HG03066 (cell line): Measurements from ENCODE around the gene KLHL5.
A peak's percentile ranks its signal among the peaks of the same experiment; 100 is the strongest.

Source experiments
- ATAC-seq: cut with Tn5 transposase; IDR thresholded peaks from one replicate; pipeline ENCODE4 v1.9.1; 2021; ENCODE audit warnings: low read depth; ENCODE audit not compliant: unreplicated experiment

The KLHL5 gene

DNA sequence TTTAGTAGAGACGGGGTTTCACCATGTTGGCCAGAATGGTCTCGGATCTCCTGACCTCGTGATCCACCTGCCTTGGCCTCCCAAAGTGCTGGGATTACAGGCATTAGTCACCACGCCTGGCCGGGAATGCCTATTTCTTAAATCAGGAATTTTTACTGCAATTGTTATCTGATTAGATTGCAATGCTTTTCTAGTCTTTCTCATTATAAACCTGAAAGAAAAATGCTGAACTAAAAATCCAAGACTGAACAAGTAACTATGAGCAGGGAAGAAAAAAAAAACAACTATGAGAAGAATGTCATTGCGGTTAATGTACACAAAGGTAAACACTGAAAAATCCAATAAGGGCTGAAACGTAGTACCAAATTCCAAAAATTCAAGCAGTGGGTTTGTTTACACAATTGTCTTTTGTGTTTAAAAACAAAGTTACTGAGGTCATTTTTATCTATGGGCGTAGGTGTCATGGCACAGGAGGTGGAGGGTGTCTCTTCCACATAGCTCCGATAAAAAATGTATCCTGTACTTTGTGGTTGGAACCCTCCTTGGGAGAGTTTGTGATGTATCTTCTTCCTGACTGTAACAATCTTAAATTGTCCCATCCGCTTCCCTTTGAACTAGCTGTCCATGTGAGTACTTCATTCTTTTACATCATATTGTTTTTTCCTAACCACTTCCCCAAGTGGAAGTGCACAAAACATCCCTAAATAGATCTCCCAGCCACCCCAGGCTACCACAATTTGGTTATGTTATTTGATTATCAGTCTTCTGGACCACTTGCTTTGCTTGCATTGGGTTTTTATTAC lies 18.8 kb upstream of the KLHL5 start:
- no peak for ATAC-seq

DNA sequence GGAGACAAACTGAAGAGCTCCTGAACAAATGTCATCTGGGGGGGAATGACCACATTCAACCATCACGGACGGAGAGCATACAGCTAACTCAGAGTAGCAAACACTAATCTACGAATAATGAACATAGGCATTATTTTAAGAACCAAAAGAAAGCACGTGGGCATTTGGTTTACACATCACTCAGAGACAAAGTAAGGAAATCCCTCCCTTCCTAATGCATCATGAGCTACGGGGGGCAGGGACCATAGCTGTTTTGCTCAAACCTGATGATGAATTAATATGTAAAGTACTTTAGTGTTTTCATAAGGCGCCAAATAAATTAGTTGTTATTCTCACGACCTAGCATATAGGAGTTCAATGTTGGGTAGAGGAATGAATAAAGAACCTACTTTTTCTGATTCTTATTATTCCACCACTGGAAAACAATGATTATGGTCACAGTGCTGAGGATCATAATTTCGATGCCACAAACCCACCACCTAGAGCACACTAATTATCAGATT lies 18.1 kb upstream of the KLHL5 start:
- no peak for ATAC-seq

DNA sequence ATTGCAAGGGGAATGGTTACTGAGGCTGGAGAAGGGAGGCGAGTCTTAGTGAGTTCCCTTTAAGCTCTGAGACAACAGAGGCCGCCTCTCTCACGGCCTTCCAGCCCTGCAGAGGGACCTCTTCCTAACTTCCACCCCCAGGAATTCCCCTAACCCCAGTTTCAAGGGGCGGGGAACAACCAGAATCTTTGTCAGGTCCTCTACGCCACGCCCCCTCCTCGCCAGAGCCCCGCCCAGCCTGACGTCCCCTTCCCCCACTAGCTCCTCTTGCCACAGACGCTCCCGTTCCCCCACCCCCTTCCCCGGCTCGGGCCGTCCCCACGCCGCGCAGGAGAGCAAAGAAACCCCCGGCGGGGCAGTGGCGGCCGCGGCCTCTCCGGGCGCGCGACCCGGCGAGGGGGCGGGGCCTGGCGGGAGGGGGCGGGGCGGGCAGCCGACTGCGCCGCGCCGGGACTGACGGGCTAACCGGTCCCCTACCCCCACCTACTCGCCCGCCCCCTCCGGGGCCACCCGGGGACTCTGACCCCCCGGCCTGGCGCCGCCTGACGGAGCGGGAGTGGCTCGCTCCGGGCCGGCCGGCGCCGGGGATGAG lies 17.6 kb upstream of the KLHL5 start:
- peak; percentile 67 for ATAC-seq

DNA sequence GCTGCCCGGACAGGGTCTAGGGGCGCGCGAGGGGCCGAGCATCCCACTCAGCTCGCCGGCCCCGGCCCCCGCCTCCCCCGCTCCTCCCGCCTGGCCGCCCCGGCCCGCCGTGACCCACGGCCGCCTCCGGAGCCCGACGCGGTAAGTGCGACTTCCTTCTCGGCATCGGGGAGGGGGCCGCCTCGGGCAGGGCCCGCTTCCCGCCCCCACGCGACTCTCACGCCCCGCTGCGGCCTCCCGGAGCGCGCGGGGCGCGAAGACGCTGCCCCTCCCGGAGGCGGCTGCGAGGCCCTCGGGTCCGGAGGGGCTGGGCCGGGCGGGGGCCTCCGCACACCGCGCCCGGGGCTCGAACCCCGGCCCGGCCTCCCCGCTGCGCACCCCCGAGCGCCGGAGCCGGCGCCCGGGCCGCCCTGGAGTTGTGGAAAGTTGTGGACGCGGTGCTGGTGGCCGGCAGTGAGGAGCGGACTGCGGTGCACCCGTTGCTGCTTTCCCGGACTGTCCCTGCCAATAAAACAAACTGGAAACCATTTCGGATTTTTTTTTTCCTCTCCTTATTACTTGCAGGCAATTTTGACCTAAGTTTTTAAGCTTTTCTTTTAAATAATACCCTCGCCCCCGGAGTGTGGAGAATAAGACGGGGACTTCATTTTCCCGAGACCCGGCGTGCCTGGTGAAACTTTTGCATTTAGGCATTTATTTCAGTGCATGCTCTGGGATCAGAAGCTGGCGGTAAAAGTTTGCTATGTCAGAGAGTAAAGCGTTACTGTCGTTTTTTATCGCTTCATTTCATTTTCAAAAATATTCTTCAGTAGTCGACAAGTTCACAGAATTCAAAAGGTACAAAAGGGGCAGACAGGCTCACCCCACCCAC lies 16.8 kb upstream of the KLHL5 start:
- ATAC-seq, result peak; percentile 21

DNA sequence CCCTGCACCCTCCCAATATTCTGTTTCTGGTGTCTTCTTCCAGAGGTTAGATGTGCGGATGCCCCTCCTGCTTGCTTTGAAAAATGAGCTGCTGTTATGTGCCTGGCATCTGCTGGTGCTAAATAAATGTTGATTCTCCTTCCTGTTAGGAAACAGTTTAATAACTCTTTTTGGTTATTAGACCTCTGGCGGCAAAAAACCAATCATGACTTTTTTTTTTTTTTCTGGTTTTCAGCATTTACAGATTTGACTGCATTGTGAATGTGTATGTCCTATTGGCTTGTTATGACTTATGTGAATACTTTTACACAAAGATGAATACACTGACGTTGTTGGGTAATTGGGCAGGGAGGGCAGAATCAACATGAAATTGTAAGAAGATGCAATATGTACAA lies 16.2 kb upstream of the KLHL5 start:
- no peak for ATAC-seq

DNA sequence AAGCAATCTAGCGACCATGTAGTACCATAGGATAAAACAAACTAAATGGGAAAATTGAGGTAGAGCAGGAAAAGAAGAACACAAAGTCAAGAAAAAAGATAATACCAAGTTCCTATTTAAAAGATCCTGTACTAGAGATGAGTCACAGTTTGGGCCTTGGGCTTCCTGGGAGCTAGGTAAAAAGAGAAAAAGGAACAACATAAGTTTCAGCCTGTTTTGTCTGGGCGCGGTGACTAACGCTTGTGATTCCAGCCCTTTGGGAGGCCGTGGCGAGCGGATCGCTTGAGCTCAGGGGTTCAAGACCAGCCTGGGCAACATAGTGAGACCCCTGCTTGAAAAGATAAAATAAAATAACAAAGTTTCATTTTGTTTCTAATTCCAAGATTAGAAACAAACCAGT lies 15.8 kb upstream of the KLHL5 start:
- ATAC-seq, result no peak

DNA sequence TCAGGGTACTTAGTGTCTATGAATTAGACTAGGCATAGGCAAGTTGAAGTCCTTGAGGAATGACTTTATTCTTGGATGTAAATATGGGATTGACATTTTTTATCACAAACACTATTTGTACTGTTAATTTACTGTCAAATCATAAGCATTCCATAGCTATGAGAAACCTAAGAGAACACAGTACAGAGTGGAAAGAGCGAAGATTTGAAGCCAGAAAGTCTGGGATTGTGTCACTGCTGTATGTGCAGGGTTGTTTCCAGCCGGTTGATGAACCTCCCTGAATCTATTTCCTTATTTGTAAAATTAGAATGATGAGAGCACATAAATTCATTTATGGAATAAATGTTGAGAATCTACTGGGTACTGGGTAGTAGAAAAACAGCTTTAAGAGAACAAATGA lies 14.4 kb upstream of the KLHL5 start:
- ATAC-seq, result no peak

DNA sequence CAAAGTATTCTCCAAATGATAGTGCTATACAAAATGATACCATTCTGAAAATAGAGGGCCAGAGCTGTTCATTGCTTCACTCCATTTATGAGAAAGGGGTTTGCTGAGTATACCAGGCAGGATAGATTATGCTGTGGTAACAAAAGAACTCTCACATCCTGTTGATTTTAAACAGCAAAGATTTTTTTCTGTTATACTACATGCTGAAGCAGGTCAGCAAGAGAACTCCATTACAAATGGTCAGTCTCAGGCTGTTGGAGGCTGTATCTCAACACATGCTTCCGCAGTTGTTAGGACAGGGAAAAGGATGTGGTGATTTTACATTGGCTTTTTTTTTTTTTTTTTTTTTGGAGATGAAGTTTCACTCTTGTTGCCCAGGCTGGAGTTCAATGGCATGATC lies 13.7 kb upstream of the KLHL5 start:
- no peak for ATAC-seq

DNA sequence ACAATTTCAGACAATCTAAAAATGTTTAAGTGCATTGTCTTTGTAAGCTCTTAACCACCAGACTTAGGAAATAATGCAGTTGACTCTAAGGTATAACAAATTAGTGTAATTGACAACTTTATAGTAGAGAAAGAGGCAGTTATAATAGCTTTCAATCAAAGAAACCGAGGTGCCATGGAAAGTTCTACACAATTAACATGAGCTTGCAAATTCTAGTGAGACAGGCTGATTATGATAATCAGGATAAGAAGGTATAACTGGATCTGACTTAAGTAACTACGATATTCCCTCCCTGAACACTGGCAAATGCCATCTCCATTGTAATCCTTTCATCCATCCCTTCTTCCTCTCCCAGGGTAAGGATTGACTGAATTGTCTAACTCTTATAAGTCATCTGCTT lies 11.4 kb upstream of the KLHL5 start:
- no peak for ATAC-seq

DNA sequence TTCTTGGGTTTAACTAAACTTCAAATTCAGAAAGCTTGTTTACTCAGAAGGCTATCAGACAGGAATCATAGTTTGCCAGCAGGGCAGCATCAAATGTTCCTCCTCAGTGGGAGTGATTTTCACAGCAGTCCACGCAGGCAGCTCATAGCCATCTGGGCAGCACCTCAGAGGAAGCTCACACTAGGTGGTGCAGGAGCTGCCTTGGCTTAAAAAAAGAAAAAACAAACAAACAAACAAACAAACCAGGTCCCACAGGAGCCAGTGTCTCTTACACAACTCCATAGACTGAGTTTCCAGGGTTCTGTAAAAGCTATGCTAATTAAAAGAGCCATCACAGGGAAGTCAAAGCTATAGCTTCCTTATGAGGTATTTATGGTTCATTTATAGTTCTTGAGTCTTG lies 10.5 kb upstream of the KLHL5 start:
- no peak for ATAC-seq

DNA sequence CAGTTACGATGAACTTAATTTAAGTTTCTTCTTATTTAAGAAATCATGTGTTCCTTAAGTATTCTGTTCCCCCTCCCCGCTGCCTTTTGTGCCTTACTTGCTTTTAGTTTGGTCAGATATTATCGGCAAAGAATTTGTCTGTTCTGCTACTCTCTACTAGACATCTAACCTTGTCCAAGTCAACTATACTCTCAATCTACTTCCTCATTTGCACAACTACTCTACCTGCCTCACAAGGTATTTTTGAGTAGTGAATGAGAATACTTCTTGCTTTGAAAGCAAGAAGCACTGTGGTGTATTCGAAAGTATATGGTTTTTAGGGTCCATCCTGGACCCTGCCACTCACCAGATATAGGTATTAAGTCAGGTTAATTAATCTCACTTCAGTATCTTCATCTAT lies 8.0 kb upstream of the KLHL5 start:
- no peak for ATAC-seq

DNA sequence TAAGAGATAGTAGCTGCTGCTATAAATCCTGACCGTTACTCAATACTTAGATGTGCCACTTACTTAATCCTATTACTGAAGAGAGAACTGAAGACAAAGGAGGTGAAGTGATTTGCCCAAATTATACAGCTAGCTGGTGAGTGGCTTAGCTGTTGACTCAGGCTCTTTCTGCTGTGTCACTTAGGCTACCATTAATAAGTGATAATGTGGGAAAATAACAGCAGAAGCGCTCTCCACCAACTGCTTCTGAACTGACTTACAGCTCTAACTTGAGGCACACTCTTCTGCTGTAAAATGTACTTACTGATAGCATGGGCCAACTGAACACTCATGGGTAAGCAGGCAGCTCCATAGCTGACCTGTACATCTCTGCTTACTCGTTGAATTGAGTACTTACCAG lies 7.5 kb upstream of the KLHL5 start:
- no peak for ATAC-seq

DNA sequence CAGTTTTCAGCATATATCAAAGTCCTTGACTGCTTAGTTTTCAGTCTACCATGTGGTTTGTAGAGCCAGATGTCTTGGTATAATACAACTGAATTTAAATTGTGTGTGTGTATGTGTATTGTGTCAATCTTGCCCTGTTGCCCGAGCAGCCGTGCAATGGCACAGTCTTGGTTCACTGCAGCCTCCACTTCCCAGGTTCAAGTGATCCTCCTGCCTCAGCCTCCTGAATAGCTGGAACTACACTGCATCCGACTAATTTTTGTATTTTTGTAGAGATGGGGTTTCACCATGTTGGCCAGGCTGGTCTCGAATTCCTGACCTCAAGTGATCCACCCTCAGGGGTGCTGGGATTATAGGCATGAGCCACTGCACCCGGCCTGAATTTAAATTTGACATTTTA lies 6.0 kb upstream of the KLHL5 start:
- no peak for ATAC-seq

DNA sequence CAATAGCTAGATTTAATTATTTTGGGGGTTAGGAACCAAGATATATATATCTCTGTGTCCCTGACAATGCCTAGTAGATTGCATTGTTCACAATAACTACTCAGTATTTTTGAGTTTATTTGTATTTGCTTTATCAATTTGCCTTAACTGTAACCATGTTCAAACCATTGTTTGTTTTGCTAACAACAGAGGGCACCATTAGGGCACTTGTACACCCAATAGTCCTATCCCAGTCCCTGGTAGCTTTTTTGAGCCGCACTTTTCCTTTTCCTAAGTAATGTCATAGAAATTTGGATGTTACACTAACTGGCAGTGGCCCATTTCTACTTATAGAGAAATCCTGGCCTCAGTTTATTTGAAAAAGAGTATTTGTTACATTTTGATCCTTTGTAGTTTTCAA lies 575 bp upstream of the KLHL5 start:
- no peak for ATAC-seq

DNA sequence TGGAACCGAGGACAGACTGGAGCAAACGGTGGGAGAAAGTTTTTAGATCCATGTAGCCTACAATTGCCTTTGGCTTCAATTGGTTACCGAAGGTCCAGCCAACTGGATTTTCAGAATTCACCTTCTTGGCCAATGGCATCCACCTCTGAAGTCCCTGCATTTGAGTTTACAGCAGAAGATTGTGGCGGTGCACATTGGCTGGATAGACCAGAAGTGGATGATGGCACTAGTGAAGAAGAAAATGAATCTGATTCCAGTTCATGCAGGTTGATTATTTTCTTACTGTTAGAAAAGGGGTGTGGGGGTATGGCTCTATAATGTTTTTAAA lies 702 bp downstream of the KLHL5 start:
- no peak for ATAC-seq

DNA sequence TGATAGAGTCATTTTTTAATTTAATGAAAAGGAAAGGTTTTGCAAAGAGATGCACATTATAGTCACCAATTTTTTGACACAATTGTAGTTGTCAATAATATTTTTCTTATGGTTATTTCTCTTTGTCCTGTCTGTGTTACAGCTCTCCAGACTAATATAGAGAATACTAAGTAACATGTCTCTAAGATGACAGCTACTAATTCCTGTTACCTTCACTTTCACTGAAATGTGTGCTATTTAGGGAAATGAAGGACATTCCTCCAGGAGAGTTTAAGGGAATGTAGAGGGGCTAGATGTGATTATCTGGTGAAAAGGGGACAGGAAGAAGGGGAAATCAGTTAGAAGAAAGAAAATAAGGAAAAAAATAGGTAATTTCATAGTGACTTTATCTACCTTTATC lies 1.4 kb downstream of the KLHL5 start:
- no peak for ATAC-seq

DNA sequence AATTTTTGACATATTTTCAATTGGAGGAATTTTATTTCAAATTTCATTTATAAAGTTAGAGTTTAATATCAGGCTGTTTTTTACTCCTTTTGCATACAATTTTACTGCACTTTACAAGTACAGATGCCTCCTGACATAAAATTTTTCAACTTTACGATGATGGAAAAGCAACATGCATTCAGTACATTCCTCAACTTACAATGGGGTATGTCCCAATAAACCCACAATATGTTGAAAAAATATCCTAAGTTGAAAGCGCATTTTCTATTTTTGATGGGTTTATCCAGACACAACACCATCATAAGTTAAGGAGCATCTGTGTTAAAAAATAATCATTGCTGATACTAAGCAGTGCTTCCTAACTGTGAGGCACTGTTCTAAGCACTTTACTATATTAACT lies 4.3 kb downstream of the KLHL5 start:
- no peak for ATAC-seq

DNA sequence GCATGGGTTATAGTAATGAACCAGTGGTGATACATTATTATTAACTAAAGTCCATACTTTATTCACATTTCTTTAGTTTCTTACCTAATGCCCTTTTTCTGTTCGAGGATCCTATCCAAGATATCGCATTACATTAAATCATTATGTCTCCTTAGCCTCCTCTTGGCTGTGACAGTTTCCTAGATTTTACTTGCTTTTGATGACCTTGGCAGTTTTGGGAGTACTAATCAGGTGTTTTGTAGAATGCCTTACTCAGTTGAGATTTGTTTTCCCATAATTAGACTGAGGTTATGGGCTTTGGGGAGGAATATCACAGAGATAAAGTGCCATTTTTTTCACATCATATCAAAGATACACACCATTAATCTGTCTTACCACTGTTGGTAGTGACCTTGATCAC lies 5.0 kb downstream of the KLHL5 start:
- no peak for ATAC-seq

DNA sequence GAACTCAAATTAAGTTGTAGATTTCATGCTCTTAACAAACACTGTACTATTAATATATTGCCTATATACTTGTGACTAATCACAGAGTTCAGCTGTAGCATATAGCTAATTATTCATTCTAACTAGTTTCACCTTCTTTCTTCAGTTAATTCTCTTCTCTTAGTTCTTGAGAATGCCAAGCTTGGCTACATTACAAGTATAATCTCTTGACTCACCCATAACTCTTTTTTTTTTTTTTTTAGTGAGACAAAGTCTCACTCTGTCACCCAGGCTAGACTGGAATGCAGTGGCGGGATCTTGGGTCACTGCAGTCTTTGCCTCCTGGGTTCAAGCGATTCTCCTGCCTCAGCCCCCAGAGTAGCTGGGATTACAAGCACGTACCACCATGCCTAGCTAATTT lies 5.4 kb downstream of the KLHL5 start:
- ATAC-seq, result no peak

DNA sequence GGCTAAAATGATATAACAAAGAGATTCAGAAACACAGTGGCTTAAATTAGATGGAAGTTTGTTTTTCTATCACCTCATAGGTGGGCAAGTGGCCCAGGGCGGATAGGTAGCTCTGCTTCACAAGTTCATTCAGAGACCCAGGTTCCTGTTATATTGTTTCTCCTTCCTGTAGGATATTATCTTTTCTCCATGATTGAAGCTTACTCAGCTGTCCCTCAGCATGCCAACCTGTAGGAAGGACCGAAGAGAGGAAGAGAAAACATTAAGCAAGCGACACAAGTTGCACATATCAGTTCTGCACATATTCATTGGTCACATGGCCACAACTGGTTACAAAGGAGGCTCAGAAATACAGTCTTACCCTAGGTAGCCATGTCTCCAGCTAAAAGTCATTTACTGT lies 6.9 kb downstream of the KLHL5 start:
- ATAC-seq, result no peak

DNA sequence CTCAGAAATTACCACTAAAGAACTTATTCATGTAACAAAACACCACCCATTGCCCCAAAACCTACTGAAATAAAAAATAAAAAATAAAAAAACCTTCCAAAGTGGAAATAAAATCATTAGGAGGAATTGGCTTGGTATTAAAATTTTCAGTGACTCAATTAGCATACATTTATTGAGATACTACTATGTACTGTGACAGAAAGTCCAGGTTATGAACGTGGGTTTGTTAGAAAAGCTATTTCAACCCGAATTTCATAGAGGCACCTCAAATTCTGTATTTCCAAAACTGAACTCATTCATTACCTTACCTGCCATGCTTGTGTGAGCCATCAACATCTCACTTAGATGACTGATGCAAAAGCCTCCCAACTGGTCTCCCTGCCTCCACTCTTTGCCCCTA lies 16.8 kb downstream of the KLHL5 start:
- no peak for ATAC-seq

DNA sequence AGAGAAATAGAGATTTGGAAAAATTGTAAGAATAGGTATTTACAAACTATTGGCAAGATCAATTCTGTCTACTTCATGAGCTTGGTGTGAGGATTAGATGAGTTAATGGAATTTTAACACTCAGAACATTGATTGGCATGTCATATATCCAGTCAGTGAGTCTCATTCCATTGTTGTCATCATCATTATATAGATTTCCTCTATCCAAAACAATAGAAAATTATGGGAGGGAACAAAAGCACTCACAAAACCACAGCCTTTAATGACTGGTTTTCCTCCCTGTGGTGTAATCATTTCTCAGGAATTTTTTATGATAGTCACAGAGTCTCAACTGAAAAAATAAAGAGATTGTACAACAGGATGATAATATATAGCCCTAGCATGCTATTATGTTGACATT lies 21.1 kb downstream of the KLHL5 start:
- no peak for ATAC-seq
